ENCODE data around the gene SLC41A2. TPM values are rescaled to one million over a fixed set of nuclear protein-coding genes. Genes with fewer than 3 reads are reported as not detected.
"Not testable (repeated sequence)": the region's sequence is repeated elsewhere in the genome, so short reads cannot be mapped to it uniquely, and the experiment has no call there.

Gene SLC41A2
- total and polyA plus RNA-seq, 11 donors: 0.30 to 12.8 (median 3.5) TPM

DNA sequence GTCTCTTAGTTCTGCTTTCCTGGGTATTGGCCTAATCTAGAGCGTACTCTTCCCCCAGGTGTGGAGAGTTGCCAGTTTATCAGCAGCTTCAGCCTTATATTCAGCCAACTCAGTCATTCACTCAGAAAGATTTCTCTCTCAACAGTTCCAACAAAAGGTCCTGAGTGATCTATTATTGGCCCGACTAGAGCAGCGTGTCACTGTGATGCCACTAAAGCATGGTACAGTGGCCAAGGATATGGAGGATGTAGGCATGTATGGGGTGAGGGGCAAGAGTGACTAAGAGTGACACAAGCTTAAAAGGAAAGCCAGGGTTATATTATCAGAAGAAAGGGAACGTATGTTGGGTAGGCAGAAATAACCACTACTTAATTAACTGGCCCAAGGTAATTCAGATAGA is 32.9 kb upstream of the SLC41A2 start:
- Histone ChIP-seq H3K4me3 (no peak overlapping the region), H3K9me3 (no peaks in the 10 kb centered on the region), H3K27me3 (no peaks in the 10 kb centered on the region), H3K4me1 (peaks cover 0 to 31% (median 12%) of the 10 kb centered on the region in 12 donors), H3K27ac (peak overlapping the region in 6 of 12 donors; percentile 14 to 41 (median 27)), H3K36me3 (peaks cover 0 to 72% (median 53%) of the 10 kb centered on the region in 9 donors)
- TF ChIP-seq, protein P1, sequence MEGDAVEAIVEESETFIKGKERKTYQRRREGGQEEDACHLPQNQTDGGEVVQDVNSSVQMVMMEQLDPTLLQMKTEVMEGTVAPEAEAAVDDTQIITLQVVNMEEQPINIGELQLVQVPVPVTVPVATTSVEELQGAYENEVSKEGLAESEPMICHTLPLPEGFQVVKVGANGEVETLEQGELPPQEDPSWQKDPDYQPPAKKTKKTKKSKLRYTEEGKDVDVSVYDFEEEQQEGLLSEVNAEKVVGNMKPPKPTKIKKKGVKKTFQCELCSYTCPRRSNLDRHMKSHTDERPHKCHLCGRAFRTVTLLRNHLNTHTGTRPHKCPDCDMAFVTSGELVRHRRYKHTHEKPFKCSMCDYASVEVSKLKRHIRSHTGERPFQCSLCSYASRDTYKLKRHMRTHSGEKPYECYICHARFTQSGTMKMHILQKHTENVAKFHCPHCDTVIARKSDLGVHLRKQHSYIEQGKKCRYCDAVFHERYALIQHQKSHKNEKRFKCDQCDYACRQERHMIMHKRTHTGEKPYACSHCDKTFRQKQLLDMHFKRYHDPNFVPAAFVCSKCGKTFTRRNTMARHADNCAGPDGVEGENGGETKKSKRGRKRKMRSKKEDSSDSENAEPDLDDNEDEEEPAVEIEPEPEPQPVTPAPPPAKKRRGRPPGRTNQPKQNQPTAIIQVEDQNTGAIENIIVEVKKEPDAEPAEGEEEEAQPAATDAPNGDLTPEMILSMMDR (IDR thresholded peaks at IDR 0.05): no peak
- no peak for TF ChIP-seq POLR2A (IDR thresholded peaks at IDR 0.05)
- peak in 3 of 4 donors; percentile 52 to 80 (median 61) for ATAC-seq
- no peak for DNase-seq
- intact Hi-C loops (cut with DNase I): no loop called here
- 51 to 65% (median 55%) methylated on average over 4 of the region's 4 CpGs for WGBS, 4 donors

DNA sequence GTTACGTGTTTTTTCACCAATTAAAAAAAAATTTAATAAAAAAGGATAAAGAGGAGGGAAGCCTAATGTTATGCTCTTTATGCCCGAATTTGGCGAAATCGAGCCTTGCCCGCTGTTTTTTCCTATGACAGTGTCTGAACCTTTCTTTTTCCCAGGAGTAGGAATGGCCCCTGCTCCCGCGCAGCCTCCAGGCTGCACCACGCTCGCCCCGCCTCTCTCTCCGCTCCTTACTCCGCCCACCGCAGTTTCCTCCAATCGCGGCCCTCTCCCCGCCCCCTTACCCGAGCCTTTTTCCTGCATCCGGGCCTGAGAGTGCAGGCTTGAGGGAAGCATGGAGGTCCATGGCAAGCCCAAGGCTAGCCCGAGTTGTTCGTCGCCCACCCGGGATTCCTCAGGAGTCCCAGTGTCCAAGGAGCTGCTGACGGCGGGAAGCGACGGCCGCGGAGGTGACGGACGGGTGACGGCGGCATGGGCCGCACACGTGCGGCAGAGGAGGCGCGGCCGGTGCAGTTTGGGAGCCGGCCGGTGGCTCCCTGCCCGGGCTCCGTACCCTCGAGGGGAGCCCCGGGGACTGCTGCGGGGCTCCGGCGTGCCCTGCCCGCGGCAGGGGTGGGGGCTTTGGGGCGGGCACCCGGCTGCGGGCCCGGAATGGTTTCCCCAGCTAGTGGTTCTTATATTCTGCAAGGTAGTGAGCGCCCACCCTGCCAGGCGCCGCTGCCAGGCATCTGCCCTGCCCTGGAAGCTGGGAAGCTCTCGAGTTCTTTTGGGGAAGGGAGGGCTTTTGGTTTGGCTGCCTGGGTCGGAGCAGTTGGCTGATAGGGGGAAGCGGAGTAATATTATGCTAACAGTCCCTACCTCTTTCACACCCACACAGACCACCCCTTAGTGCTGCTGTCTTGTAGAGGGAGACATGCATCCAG is 28.2 kb upstream of the SLC41A2 start, which contains the start of gene NOPCHAP1:
Gene NOPCHAP1 (plus strand): TSS at position 295 of the 920 bp plus-strand sequence. CDS start 37 bp downstream, at position 332.
- H3K9me3 ChIP-seq: no peaks in the 10 kb centered on the region
- H3K4me1 ChIP-seq: peaks cover 0 to 29% (median 15%) of the 10 kb centered on the region in 12 donors
- peak within 1 kb of the TSS; percentile 67 to 97 (median 92) for H3K4me3 ChIP-seq
- TF ChIP-seq POLR2A (IDR thresholded peaks at IDR 0.05): peak in 1 of 2 donors; percentile 82
- TF ChIP-seq, protein P1 (IDR thresholded peaks at IDR 0.05): no peak
- peaks cover 0 to 26% (median 11%) of the 10 kb centered on the region in 9 donors for H3K36me3 ChIP-seq
- peak; percentile 99 to 100 (median 100) for ATAC-seq
- no peaks in the 10 kb centered on the region for H3K27me3 ChIP-seq
- WGBS, 4 donors: 0 to 1% (median 1%) methylated on average over 31 to 59 of the region's 59 CpGs
- H3K27ac ChIP-seq: peak within 1 kb of the TSS in 11 of 12 donors; percentile 16 to 84 (median 77)
- DNase-seq: peak; percentile 93 to 95 (median 94)
- intact Hi-C loops (cut with DNase I): no loop called here

GRCh38 chr12:104985206-104985605 is 27.1 kb upstream of the SLC41A2 start:
- no peak for DNase-seq
- no peak overlapping the region for H3K27ac ChIP-seq
- intact Hi-C loops (cut with DNase I): no loop called here
- peaks cover 0 to 17% (median 5%) of the 10 kb centered on the region in 9 donors for H3K36me3 ChIP-seq
- H3K4me1 ChIP-seq: peaks cover 0 to 23% (median 12%) of the 10 kb centered on the region in 12 donors
- no peaks in the 10 kb centered on the region for H3K27me3 ChIP-seq
- ATAC-seq: no peak
- WGBS, 4 donors: 85 to 90% (median 86%) methylated on average over 4 of the region's 4 CpGs
- TF ChIP-seq, protein P1 (IDR thresholded peaks at IDR 0.05): no peak
- no peak for TF ChIP-seq POLR2A (IDR thresholded peaks at IDR 0.05)
- no peaks in the 10 kb centered on the region for H3K9me3 ChIP-seq
- H3K4me3 ChIP-seq: no peak overlapping the region

DNA sequence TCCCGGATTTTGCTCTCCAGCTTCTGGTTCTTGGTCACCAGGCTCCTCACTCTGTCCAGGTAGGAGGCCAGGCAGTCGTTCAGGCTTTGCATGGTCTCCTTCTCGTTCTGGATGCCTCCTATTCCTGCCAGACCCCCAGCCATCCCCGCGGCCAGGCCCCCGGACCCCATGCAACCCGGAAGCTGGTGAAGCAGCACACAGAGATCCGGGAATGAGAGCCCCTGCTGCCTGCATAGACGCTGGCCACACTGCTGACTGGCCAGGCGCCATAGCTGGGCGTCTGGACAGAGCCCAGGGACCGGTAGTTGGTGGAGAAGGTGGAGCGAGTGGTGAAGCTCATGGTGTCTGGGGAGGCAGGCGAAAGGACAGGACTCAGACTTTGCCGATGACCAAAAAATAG is 19.6 kb upstream of the SLC41A2 start:
- H3K9me3 ChIP-seq; intact Hi-C loops (cut with DNase I); ATAC-seq; H3K4me3 ChIP-seq; H3K36me3 ChIP-seq; H3K4me1 ChIP-seq; H3K27ac ChIP-seq; H3K27me3 ChIP-seq; DNase-seq: not testable (repeated sequence)
- WGBS, 4 donors: 92 to 93% (median 92%) methylated on average over 15 of the region's 15 CpGs; no CpG with 5 or more reads in 1 of the 4 donors

Data from heart left ventricle (tissue), 16 donors.